CD14-positive monocyte (primary cell): ENCODE data around the gene UBAC1. TPM values are rescaled to one million over a fixed set of nuclear protein-coding genes. Genes with fewer than 3 reads are reported as not detected.
A peak's percentile ranks its signal among the peaks of the same experiment; 100 is the strongest.

Source experiments
- DNase-seq, 3 donors: peaks; one replicate each; pipeline ENCODE4 v3.0.0-alpha.2; 2011 to 2022
- H2AFZ ChIP-seq: 2 replicates; pipeline ENCODE4 v1.6.0; 2012; ENCODE audit warnings: mild to moderate bottlenecking, low read depth, low read length, inconsistent platforms; ENCODE audit not compliant: insufficient read depth, poor library complexity, severe bottlenecking
- H3K27ac ChIP-seq, 2 donors: 1 replicate in 1 of 2; 2 replicates in 1 of 2; pipeline ENCODE4 v1.5.1; 2012 to 2013; ENCODE audit warnings: low read length in 2 of 2, control low read depth in 1 of 2, inconsistent platforms in 1 of 2, low read depth in 1 of 2, mild to moderate bottlenecking in 1 of 2
- H3K27me3 ChIP-seq, 2 donors: one replicate each; pipeline versions ENCODE4 v1.6.0 to v1.6.1; 2011 to 2013; ENCODE audit warnings: low read length in 2 of 2; ENCODE audit not compliant: control insufficient read depth in 2 of 2, insufficient read depth in 2 of 2
- H3K36me3 ChIP-seq, 2 donors: replicated peaks in 1 of 2; 1 replicate in 1 of 2; 2 replicates in 1 of 2; pipeline versions ENCODE4 v1.5.1 to v1.6.1; 2012 to 2013; ENCODE audit warnings: low read length in 2 of 2, control low read depth in 1 of 2, inconsistent platforms in 1 of 2, mild to moderate bottlenecking in 1 of 2; ENCODE audit not compliant: insufficient read depth in 2 of 2, control insufficient read depth in 1 of 2
- H3K4me1 ChIP-seq, 2 donors: 1 replicate in 1 of 2; 2 replicates in 1 of 2; pipeline versions ENCODE4 v1.5.1 to v1.6.1; 2012 to 2013; ENCODE audit warnings: low read length in 2 of 2, control low read depth in 1 of 2, inconsistent platforms in 1 of 2, mild to moderate bottlenecking in 1 of 2, moderate library complexity in 1 of 2; ENCODE audit not compliant: insufficient read depth in 2 of 2, control insufficient read depth in 1 of 2
- H3K4me2 ChIP-seq: replicated peaks from 2 replicates; pipeline ENCODE3; 2012; ENCODE audit warnings: low read length, moderate library complexity, mild to moderate bottlenecking; ENCODE audit not compliant: poor library complexity, severe bottlenecking; ENCODE audit errors: extremely low read depth
- H3K4me3 ChIP-seq, 3 experiments: fragments of 200-600 bp in 1 of 3; sonication (generic) in 1 of 3; replicated peaks in 1 of 3; 1 replicate in 2 of 3; 2 replicates in 1 of 3; pipeline ENCODE4 v1.5.1; 2011 to 2013; ENCODE audit warnings: low read length in 3 of 3, mild to moderate bottlenecking in 3 of 3, control low read depth in 2 of 3, low read depth in 2 of 3, inconsistent platforms in 1 of 3, moderate library complexity in 1 of 3
- H3K79me2 ChIP-seq: 2 replicates; pipeline ENCODE4 v1.6.0; 2012; ENCODE audit warnings: mild to moderate bottlenecking, control low read depth, inconsistent platforms, low read length, moderate library complexity; ENCODE audit not compliant: insufficient read depth
- H3K9ac ChIP-seq: 2 replicates; pipeline ENCODE4 v1.6.0; 2017; ENCODE audit warnings: low read length, mild to moderate bottlenecking; ENCODE audit not compliant: insufficient read depth, poor library complexity, severe bottlenecking
- H3K9me3 ChIP-seq, 2 donors: replicated peaks in 1 of 2; 1 replicate in 1 of 2; 2 replicates in 1 of 2; pipeline versions ENCODE4 v1.5.1 to v1.6.1; 2012 to 2013; ENCODE audit warnings: low read length in 2 of 2, control low read depth in 1 of 2; ENCODE audit not compliant: control insufficient read depth in 1 of 2, insufficient read depth in 1 of 2
- H4K20me1 ChIP-seq: 2 replicates; pipeline ENCODE4 v1.6.0; 2012; ENCODE audit warnings: mild to moderate bottlenecking, low read length, control low read depth, moderate library complexity; ENCODE audit not compliant: insufficient read depth
- H3K27ac Mint-ChIP-seq, 7 donors: one replicate each; pipeline ENCODE4 v1.8.0; 2020; ENCODE audit warnings: mild to moderate bottlenecking in 7 of 7, mixed read lengths in 7 of 7, moderate library complexity in 6 of 7, inconsistent platforms in 2 of 7
- H3K27me3 Mint-ChIP-seq, 3 donors: one replicate each; pipeline ENCODE4 v1.8.0; 2021 to 2022; ENCODE audit warnings: low read depth in 3 of 3, mild to moderate bottlenecking in 3 of 3, mixed read lengths in 3 of 3, moderate library complexity in 3 of 3, inconsistent platforms in 1 of 3
- H3K36me3 Mint-ChIP-seq, 2 donors: one replicate each; pipeline ENCODE4 v1.8.0; 2020; ENCODE audit warnings: mixed read lengths in 2 of 2, inconsistent platforms in 1 of 2, mild to moderate bottlenecking in 1 of 2
- H3K4me1 Mint-ChIP-seq: one replicate; pipeline ENCODE4 v1.8.0; 2020; ENCODE audit warnings: mild to moderate bottlenecking, mixed read lengths
- H3K4me3 Mint-ChIP-seq, 2 donors: one replicate each; pipeline ENCODE4 v1.8.0; 2020; ENCODE audit warnings: mild to moderate bottlenecking in 2 of 2, mixed read lengths in 2 of 2, moderate library complexity in 1 of 2
- H3K9me3 Mint-ChIP-seq, 7 donors: one replicate each; pipeline ENCODE4 v1.8.0; 2020 to 2022; ENCODE audit warnings: mixed read lengths in 7 of 7, mild to moderate bottlenecking in 6 of 7, moderate library complexity in 6 of 7, inconsistent platforms in 2 of 7
- WGBS: methylation state at CpG from one replicate; pipeline ENCODE4 v1.1.5; 2013; ENCODE audit warnings: missing lambda C conversion rate; ENCODE audit not compliant: insufficient coverage; 5-methylcytosine and 5-hydroxymethylcytosine counted together
- intact Hi-C, 2 donors: fragments of 100-400 bp; cut with micrococcal nuclease; formaldehyde crosslinking; loops; one replicate each; pipeline versions ENCODE4 v1.15.0 to v1.15.1; 2023
- polyA plus RNA-seq, 3 donors: library from polyadenylated mRNA; depleted of rRNA in 1 of 3; unstranded in 2 of 3; stranded (reverse) in 1 of 3; fragments of 300-500 nt in 2 of 3; fragments of >200 nt in 1 of 3; fragmentation: Illumina TruSeq in 2 of 3; gene quantifications; 1 replicate in 2 of 3; 2 replicates in 1 of 3; pipeline ENCODE4 v1.2.3, GENCODE V29; 2012 to 2021
- TF ChIP-seq, protein P1 (sequence below): fragments of 200-600 bp; IDR thresholded peaks from one replicate; pipeline ENCODE4 v1.8.0; 2022; ENCODE audit warnings: antibody characterized with exemption, mild to moderate bottlenecking

The UBAC1 gene
- polyA plus RNA-seq, 3 donors, result 35.8 to 63.1 (median 52.5) TPM

GRCh38 chr9:135889564-135890189 lies 71.5 kb downstream of the UBAC1 start:
- Histone ChIP-seq H3K9me3 (no peaks in the 10 kb centered on the region), H3K9ac (no peak overlapping the region), H3K27ac (no peak overlapping the region), H4K20me1 (peaks cover 99% of the 10 kb centered on the region), H3K4me1 (peaks cover 31 to 43% of the 10 kb centered on the region in 2 donors), H3K27me3 (no peaks in the 10 kb centered on the region), H3K4me2 (no peak overlapping the region), H2AFZ (no peak overlapping the region), H3K4me3 (no peak overlapping the region), H3K79me2 (peaks cover 91% of the 10 kb centered on the region), H3K36me3 (no peaks in the 10 kb centered on the region)
- peaks cover 0 to 2% (median 0%) of the 10 kb centered on the region in 3 donors for H3K27me3 Mint-ChIP-seq
- no peak for DNase-seq
- peaks cover 9 to 16% of the 10 kb centered on the region in 2 donors for H3K36me3 Mint-ChIP-seq
- intact Hi-C loops, result loop anchor here in 1 of 2 donors (1.0 kb wide), 1 partner anchor 10 kb away; no protein-coding TSS in a partner anchor
- WGBS, result 98% methylated on average over 14 of the region's 19 CpGs
- H3K27ac Mint-ChIP-seq, result peak overlapping the region in 5 of 7 donors; percentile 16 to 79 (median 64)
- TF ChIP-seq, protein P1, sequence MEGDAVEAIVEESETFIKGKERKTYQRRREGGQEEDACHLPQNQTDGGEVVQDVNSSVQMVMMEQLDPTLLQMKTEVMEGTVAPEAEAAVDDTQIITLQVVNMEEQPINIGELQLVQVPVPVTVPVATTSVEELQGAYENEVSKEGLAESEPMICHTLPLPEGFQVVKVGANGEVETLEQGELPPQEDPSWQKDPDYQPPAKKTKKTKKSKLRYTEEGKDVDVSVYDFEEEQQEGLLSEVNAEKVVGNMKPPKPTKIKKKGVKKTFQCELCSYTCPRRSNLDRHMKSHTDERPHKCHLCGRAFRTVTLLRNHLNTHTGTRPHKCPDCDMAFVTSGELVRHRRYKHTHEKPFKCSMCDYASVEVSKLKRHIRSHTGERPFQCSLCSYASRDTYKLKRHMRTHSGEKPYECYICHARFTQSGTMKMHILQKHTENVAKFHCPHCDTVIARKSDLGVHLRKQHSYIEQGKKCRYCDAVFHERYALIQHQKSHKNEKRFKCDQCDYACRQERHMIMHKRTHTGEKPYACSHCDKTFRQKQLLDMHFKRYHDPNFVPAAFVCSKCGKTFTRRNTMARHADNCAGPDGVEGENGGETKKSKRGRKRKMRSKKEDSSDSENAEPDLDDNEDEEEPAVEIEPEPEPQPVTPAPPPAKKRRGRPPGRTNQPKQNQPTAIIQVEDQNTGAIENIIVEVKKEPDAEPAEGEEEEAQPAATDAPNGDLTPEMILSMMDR, result no peak
- peaks cover 0 to 1% (median 0%) of the 10 kb centered on the region in 7 donors for H3K9me3 Mint-ChIP-seq
- H3K4me1 Mint-ChIP-seq, result peaks cover 60% of the 10 kb centered on the region
- no peak overlapping the region for H3K4me3 Mint-ChIP-seq

DNA sequence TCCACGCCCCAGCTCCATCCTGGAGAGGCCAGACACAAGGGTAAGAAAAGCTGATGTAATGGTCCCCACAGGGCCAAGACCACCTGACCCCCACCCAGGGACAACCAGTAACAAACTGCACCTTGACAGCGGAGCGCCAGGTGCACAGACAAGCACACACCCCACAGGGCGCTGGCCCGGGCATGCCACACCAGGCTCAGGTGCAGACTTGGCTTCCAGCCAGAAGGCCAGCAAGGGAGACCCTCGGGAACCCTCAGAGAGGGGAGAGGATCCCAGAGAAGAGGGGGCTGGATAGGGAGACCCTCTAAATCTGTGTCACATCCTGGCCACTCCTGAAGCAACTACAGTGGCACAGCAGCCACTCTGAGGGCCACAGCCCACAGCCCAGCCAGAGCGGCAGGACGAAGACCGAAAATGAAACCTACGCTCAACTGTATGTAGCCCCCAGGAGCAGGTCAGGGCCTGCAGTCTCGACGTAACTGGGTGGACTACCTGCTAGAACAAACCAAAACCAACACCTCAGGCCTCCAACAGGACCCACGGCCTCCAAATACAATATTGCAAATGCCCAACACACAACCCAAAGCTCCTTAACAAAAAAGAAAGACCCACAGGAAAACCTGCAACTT lies 72.3 kb downstream of the UBAC1 start:
- peaks cover 31 to 43% of the 10 kb centered on the region in 2 donors for H3K4me1 ChIP-seq
- H3K4me2 ChIP-seq, result no peak overlapping the region
- H3K27me3 Mint-ChIP-seq, result peaks cover 0 to 2% (median 0%) of the 10 kb centered on the region in 3 donors
- no peak overlapping the region for H3K4me3 ChIP-seq
- H3K36me3 ChIP-seq, result no peaks in the 10 kb centered on the region
- DNase-seq, result no peak
- H3K9ac ChIP-seq, result peak overlapping the region; percentile 68
- H3K4me1 Mint-ChIP-seq, result peaks cover 66% of the 10 kb centered on the region
- H2AFZ ChIP-seq, result no peak overlapping the region
- H4K20me1 ChIP-seq, result peaks cover 99% of the 10 kb centered on the region
- peaks cover 0 to 1% (median 0%) of the 10 kb centered on the region in 7 donors for H3K9me3 Mint-ChIP-seq
- TF ChIP-seq, protein P1, result no peak
- H3K79me2 ChIP-seq, result peaks cover 91% of the 10 kb centered on the region
- H3K36me3 Mint-ChIP-seq, result peaks cover 8 to 16% of the 10 kb centered on the region in 2 donors
- intact Hi-C loops, result loop anchor here in 1 of 2 donors (1.0 kb wide), 1 partner anchor 10 kb away; no protein-coding TSS in a partner anchor
- H3K4me3 Mint-ChIP-seq, result no peak overlapping the region
- H3K9me3 ChIP-seq, result no peaks in the 10 kb centered on the region
- peak overlapping the region in 1 of 2 donors; percentile 86 for H3K27ac ChIP-seq
- WGBS, result 94% methylated on average over 10 of the region's 13 CpGs
- no peaks in the 10 kb centered on the region for H3K27me3 ChIP-seq
- peak overlapping the region in 4 of 7 donors; percentile 64 to 96 (median 96) for H3K27ac Mint-ChIP-seq
